Endodermal cell (in vitro differentiated cells): ENCODE results near the gene SCUBE1. TPM values are rescaled to one million over a fixed set of nuclear protein-coding genes. Genes with fewer than 3 reads are reported as not detected.

ENCODE experiments used
- DNase-seq: peaks from one replicate; pipeline ENCODE4 v3.0.0-alpha.2; 2017
- H3K27ac ChIP-seq: 2 replicates; pipeline ENCODE4 v1.5.1; 2013; ENCODE audit warnings: mild to moderate bottlenecking, low read depth, low read length, moderate library complexity
- H3K27me3 ChIP-seq: 2 replicates; pipeline ENCODE4 v1.6.1; 2013; ENCODE audit warnings: mild to moderate bottlenecking, low read length, moderate library complexity; ENCODE audit not compliant: insufficient read depth, control insufficient read depth, poor library complexity, severe bottlenecking
- H3K36me3 ChIP-seq: 2 replicates; pipeline ENCODE4 v1.7.0; 2013; ENCODE audit warnings: mild to moderate bottlenecking, low read length, moderate library complexity; ENCODE audit not compliant: control insufficient read depth, insufficient read depth
- H3K4me1 ChIP-seq: one replicate; pipeline ENCODE4 v1.7.0; 2013; ENCODE audit warnings: low read length; ENCODE audit not compliant: control insufficient read depth, insufficient read depth
- H3K4me3 ChIP-seq: 2 replicates; pipeline ENCODE4 v1.5.1; 2013; ENCODE audit warnings: mild to moderate bottlenecking, low read length, moderate library complexity
- H3K9ac ChIP-seq: 2 replicates; pipeline ENCODE4 v1.6.1; 2013; ENCODE audit warnings: mild to moderate bottlenecking, low read length, moderate library complexity; ENCODE audit not compliant: poor library complexity, severe bottlenecking; ENCODE audit errors: extremely low read depth
- H3K9me3 ChIP-seq: 2 replicates; pipeline ENCODE4 v1.6.1; 2013; ENCODE audit warnings: mild to moderate bottlenecking, low read length, moderate library complexity; ENCODE audit not compliant: control insufficient read depth
- H3K27ac Mint-ChIP-seq: 2 replicates; pipeline ENCODE4 v1.8.0; 2020; ENCODE audit warnings: mixed read lengths
- H3K27me3 Mint-ChIP-seq: 2 replicates; pipeline ENCODE4 v1.8.0; 2021; ENCODE audit warnings: mild to moderate bottlenecking, mixed read lengths; ENCODE audit not compliant: insufficient read depth
- H3K36me3 Mint-ChIP-seq: 2 replicates; pipeline ENCODE4 v1.8.0; 2020; ENCODE audit warnings: low read depth, mixed read lengths
- H3K4me1 Mint-ChIP-seq: 2 replicates; pipeline ENCODE4 v1.8.0; 2020; ENCODE audit warnings: mixed read lengths
- H3K4me3 Mint-ChIP-seq: 2 replicates; pipeline ENCODE4 v1.8.0; 2020; ENCODE audit warnings: mild to moderate bottlenecking, moderate library complexity, mixed read lengths
- H3K9me3 Mint-ChIP-seq: 2 replicates; pipeline ENCODE4 v1.8.0; 2020; ENCODE audit warnings: mild to moderate bottlenecking, mixed read lengths
- CTCF ChIP-seq: fragments of 200-600 bp; sonication (generic); conservative IDR thresholded peaks from 2 replicates; pipeline ENCODE4 v1.5.0; 2021; ENCODE audit warnings: antibody characterized with exemption, mild to moderate bottlenecking
- WGBS, 2 experiments: methylation state at CpG; one replicate each; pipeline versions ENCODE4 v1.1.5 to v1.1.7; 2013; ENCODE audit warnings: missing lambda C conversion rate in 2 of 2, mixed read lengths in 1 of 2; ENCODE audit not compliant: insufficient coverage in 1 of 2, insufficient read length in 1 of 2; 5-methylcytosine and 5-hydroxymethylcytosine counted together
- total RNA-seq, 2 donors: library from RNA; stranded (reverse); fragmentation: NEBNext Ultra II Directional in 1 of 2; extraction: Animal tissue kit (Norgen Biotek cat#: 25700) in 1 of 2; gene quantifications; 2 replicates in 1 of 2; 3 replicates in 1 of 2; pipeline ENCODE4 v1.2.1, GENCODE V29; 2021

Gene SCUBE1
- total RNA-seq, 2 donors from 2014 or later = 0.13 to 0.95 TPM

- Mint-ChIP-seq H3K9me3 (no peaks in the 10 kb centered on the region), H3K4me3 (no peak overlapping the region), H3K4me1 (no peaks in the 10 kb centered on the region), H3K27ac (no peak overlapping the region), H3K36me3 (no peaks in the 10 kb centered on the region), H3K27me3 (no peaks in the 10 kb centered on the region)
- Histone ChIP-seq H3K27me3 (no peaks in the 10 kb centered on the region), H3K9me3 (no peaks in the 10 kb centered on the region), H3K4me3 (no peak overlapping the region), H3K27ac (no peak overlapping the region), H3K9ac (no peak overlapping the region), H3K36me3 (no peaks in the 10 kb centered on the region), H3K4me1 (no peaks in the 10 kb centered on the region)
- TF ChIP-seq CTCF = no peak
- WGBS, 2 experiments = 91 to 99% methylated on average over 6 of the region's 6 CpGs
- DNase-seq = no peak
These were observed 100.5 kb downstream of the SCUBE1 start for GRCh38 chr22:43242627-43243026.

DNA sequence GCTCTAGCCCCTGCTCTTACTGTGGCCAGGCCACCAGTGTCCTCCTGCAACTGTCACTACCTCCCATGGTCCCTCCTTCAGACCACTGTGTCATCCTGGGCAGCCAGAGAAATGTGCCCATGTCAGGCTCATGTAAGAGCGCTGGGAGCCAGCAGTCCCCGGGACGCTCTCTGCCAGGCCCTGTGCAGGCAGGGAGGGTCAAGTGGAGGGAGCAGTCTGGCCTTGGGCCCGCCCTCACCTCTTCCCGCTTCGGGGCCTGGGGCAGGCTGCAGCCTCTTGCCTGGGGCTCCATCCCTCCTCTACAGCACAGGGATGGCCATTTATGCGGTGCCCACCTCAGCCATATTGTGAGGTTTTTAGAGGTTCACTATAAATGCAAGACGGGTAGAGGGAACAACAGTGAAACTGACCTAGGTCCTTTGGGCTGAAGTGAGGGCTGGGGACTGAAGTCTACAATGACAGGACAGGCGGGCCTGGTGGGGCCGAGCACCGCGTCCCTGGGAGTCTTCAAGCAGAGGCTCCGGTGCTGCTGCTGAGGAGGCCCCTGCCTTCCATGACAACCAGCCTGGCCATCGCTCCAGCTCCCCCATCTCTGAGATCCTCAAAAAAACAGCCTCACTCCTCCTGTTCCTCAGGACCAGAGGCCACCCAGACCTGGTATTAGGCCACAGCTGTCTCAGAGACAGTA lies 101.3 kb downstream of the SCUBE1 start:
- Histone ChIP-seq H3K36me3 (no peaks in the 10 kb centered on the region), H3K9ac (no peak overlapping the region), H3K9me3 (no peaks in the 10 kb centered on the region), H3K27me3 (no peaks in the 10 kb centered on the region), H3K4me3 (no peak overlapping the region), H3K27ac (no peak overlapping the region), H3K4me1 (no peaks in the 10 kb centered on the region)
- 96 to 98% methylated on average over 3 to 13 of the region's 14 CpGs for WGBS, 2 experiments
- no peaks in the 10 kb centered on the region for H3K9me3 Mint-ChIP-seq
- no peak for TF ChIP-seq CTCF
- no peak for DNase-seq
- H3K4me3 Mint-ChIP-seq = no peak overlapping the region
- H3K36me3 Mint-ChIP-seq = no peaks in the 10 kb centered on the region
- no peaks in the 10 kb centered on the region for H3K4me1 Mint-ChIP-seq
- H3K27ac Mint-ChIP-seq = no peak overlapping the region
- no peaks in the 10 kb centered on the region for H3K27me3 Mint-ChIP-seq

GRCh38 chr22:43241138-43241597 lies 102.0 kb downstream of the SCUBE1 start:
- Mint-ChIP-seq H3K4me1 (no peaks in the 10 kb centered on the region), H3K4me3 (no peak overlapping the region), H3K27ac (no peak overlapping the region), H3K36me3 (no peaks in the 10 kb centered on the region), H3K27me3 (no peaks in the 10 kb centered on the region), H3K9me3 (no peaks in the 10 kb centered on the region)
- Histone ChIP-seq H3K36me3 (no peaks in the 10 kb centered on the region), H3K27ac (no peak overlapping the region), H3K9me3 (no peaks in the 10 kb centered on the region), H3K4me3 (no peak overlapping the region), H3K4me1 (no peaks in the 10 kb centered on the region), H3K9ac (no peak overlapping the region), H3K27me3 (no peaks in the 10 kb centered on the region)
- 91 to 94% methylated on average over 5 to 15 of the region's 15 CpGs for WGBS, 2 experiments
- no peak for DNase-seq
- no peak for TF ChIP-seq CTCF
